Measurements from ENCODE around the gene MYADM.
"Not testable (repeated sequence)": the region's sequence is repeated elsewhere in the genome, so short reads cannot be mapped to it uniquely, and the experiment has no call there.

MYADM gene

DNA sequence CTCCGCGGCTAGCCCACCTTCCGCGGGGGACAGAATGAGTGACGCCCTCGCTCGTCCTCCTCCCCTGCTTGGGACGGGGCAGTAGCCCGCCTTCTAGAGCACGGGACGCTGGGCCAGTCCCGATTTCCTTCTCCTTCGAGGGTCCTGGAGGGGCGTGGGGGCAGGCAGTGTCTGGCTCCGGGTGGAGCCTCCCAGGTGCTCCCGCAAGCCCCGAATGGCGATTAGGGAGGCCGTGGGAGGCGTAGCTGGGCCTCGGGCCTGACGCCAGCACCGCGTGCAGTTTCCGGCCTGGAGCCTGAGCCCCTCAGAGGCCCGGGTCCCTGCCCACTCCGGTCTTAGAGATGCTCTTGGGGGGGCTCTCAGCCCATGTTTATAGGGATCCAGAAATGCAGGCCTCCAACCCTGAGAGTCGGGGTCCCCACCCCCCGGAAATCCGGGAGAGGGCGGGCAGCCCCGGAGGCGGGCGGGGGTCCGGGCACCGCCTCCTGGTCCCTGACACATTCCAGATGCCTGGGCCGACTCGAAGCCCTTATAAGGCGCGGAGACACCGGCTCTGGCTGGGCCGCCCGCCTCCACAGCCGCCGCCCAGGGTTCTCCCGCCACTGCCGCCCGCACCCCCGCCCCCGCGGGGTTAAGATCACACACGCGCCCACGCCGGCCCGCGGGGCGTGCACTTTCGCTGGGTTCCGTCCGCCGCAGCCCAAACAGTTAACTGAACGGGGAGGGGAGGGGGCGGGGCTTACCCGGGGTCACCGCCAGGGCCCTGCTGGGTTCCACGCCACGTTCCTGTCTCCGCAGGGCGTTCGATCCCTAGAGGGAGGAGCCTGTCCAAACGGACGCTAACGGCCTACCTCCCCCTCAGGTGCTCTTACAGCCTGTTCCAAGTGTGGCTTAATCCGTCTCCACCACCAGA, 1.5 kb downstream of the MYADM start:
- TF ChIP-seq, protein P1, sequence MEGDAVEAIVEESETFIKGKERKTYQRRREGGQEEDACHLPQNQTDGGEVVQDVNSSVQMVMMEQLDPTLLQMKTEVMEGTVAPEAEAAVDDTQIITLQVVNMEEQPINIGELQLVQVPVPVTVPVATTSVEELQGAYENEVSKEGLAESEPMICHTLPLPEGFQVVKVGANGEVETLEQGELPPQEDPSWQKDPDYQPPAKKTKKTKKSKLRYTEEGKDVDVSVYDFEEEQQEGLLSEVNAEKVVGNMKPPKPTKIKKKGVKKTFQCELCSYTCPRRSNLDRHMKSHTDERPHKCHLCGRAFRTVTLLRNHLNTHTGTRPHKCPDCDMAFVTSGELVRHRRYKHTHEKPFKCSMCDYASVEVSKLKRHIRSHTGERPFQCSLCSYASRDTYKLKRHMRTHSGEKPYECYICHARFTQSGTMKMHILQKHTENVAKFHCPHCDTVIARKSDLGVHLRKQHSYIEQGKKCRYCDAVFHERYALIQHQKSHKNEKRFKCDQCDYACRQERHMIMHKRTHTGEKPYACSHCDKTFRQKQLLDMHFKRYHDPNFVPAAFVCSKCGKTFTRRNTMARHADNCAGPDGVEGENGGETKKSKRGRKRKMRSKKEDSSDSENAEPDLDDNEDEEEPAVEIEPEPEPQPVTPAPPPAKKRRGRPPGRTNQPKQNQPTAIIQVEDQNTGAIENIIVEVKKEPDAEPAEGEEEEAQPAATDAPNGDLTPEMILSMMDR (IDR thresholded peaks at IDR 0.05): peak; percentile 39
- Histone ChIP-seq H3K4me1 (peaks cover 8% of the 10 kb centered on the region), H3K27me3 (ENCODE audit: control insufficient read depth, insufficient read depth, low read length) (no peaks in the 10 kb centered on the region), H3K79me2 (no peaks in the 10 kb centered on the region), H3K9ac (peak overlapping the region; percentile 99), H3K4me3 (ENCODE audit: low read depth, low read length) (peak overlapping the region; percentile 90), H3K36me3 (ENCODE audit: control insufficient read depth, insufficient read depth, low read length) (no peaks in the 10 kb centered on the region), H2AFZ (peak overlapping the region; percentile 81), H3K9me3 (ENCODE audit: control insufficient read depth, low read length) (no peaks in the 10 kb centered on the region), H3K27ac (peak overlapping the region; percentile 99), H3K4me2 (ENCODE audit: low read length) (peak overlapping the region; percentile 99)

DNA sequence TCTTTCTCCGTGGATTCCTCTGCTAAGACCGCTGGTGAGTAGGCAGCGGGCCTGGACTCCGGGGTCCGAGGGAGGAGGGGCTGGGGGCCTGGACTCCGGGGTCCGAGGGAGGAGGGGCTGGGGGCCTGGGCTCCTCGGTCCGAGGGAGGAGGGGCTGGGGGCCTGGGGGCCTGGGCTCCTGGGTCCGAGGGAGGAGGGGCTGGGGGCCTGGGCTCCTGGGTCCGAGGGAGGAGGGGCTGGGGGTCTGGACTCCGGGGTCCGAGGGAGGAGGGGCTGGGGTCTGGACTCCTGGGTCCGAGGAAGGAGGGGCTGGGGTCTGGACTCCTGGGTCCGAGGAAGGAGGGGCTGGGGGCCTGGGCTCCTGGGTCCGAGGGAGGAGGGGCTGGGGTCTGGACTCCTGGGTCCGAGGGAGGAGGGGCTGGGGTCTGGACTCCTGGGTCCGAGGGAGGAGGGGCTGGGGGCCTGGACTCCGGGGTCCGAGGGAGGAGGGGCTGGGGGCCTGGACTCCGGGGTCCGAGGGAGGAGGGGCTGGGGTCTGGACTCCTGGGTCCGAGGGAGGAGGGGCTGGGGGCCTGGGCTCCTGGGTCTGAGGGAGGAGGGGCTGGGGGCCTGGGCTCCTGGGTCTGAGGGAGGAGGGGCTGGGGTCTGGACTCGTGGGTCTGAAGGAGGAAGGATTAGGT, 2.3 kb downstream of the MYADM start:
- H3K36me3 ChIP-seq (ENCODE audit: control insufficient read depth, insufficient read depth, low read length); H3K79me2 ChIP-seq; H3K9me3 ChIP-seq (ENCODE audit: control insufficient read depth, low read length); H3K27me3 ChIP-seq (ENCODE audit: control insufficient read depth, insufficient read depth, low read length); H3K4me1 ChIP-seq: not testable (repeated sequence)
- peak overlapping the region; percentile 99 for H3K9ac ChIP-seq
- peak overlapping the region; percentile 90 for H3K4me3 ChIP-seq (ENCODE audit: low read depth, low read length)
- H3K27ac ChIP-seq: peak overlapping the region; percentile 99
- peak overlapping the region; percentile 81 for H2AFZ ChIP-seq
- peak overlapping the region; percentile 99 for H3K4me2 ChIP-seq (ENCODE audit: low read length)

DNA sequence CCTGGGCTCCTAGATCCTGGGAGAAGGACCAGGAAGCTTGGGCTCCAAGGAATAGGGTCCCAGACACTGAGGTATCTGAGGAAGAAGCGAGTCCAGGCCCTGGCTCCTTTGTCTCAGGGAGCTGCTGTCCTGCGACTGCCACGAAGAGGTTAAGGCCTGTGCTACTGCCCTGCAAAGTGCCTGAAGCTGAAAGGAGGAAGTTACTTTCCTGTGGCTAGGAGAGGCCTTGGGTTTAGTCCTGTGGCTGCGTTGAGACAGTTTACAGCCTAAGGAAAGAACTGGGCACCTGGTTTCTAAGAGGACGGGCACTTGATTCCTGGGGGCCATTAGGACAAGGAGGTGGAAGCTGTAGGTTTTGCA, 2.8 kb downstream of the MYADM start:
- H3K4me1 ChIP-seq: peaks cover 8% of the 10 kb centered on the region
- no peak overlapping the region for H3K9ac ChIP-seq
- H3K4me3 ChIP-seq (ENCODE audit: low read depth, low read length): peak overlapping the region; percentile 24

DNA sequence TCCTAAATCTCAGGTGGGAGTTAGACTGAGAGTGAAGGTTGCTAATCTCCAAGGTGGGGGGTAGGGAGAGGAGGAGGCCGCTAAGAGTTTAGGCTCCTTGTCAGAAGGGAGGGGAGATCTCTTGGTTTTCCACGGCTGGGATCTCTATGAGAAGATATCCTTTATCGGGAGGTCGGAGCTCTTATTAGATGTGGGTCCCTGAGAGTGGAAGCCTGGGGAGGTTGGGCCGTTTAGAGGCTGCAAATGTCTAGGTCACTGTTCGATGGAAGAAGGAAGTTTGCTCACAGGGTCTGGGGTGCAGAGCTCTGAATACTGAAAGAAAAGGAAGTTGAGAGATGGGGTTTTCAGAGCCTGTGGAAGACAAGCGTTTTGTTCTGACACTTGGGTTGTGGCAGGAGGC, 3.8 kb downstream of the MYADM start:
- H3K9me3 ChIP-seq (ENCODE audit: control insufficient read depth, low read length): no peaks in the 10 kb centered on the region
- no peak overlapping the region for H3K4me2 ChIP-seq (ENCODE audit: low read length)
- H3K27ac ChIP-seq: no peak overlapping the region
- H3K4me1 ChIP-seq: peaks cover 8% of the 10 kb centered on the region
- H3K79me2 ChIP-seq: no peaks in the 10 kb centered on the region
- H3K27me3 ChIP-seq (ENCODE audit: control insufficient read depth, insufficient read depth, low read length): no peaks in the 10 kb centered on the region
- no peak overlapping the region for H3K9ac ChIP-seq
- H3K4me3 ChIP-seq (ENCODE audit: low read depth, low read length): no peak overlapping the region
- TF ChIP-seq, protein P1 (IDR thresholded peaks at IDR 0.05): no peak
- H3K36me3 ChIP-seq (ENCODE audit: control insufficient read depth, insufficient read depth, low read length): no peaks in the 10 kb centered on the region
- no peak overlapping the region for H2AFZ ChIP-seq

More for the DNA sequence above, 2.8 kb downstream of the MYADM start:
- Histone ChIP-seq H3K27ac (peak overlapping the region; percentile 99), H3K79me2 (no peaks in the 10 kb centered on the region), H2AFZ (no peak overlapping the region), H3K27me3 (ENCODE audit: control insufficient read depth, insufficient read depth, low read length) (no peaks in the 10 kb centered on the region), H3K9me3 (ENCODE audit: control insufficient read depth, low read length) (no peaks in the 10 kb centered on the region), H3K36me3 (ENCODE audit: control insufficient read depth, insufficient read depth, low read length) (no peaks in the 10 kb centered on the region), H3K4me2 (ENCODE audit: low read length) (peak overlapping the region; percentile 29)
- TF ChIP-seq, protein P1 (IDR thresholded peaks at IDR 0.05): no peak

DNA sequence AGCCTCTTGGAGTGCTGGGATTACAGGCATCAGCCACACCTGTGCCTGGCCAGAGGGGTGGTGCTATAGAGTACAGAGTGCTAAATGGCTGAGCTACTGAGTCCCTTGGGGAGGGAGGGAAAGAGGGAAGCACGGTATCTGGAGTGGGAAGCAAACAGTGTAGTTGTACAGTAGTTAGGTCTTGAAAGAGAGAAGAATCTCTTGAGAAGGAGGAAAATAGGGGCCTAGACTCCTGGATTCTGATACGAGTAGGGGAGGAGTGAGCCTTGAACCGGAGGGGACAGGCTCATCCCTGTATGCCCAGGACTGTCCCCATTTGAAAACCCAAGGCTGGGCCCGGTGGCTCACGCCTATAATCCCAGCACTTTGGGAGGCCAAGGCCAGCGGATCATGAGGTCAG, 5.1 kb downstream of the MYADM start:
- Histone ChIP-seq H3K36me3 (ENCODE audit: control insufficient read depth, insufficient read depth, low read length) (no peaks in the 10 kb centered on the region), H3K4me1 (no peaks in the 10 kb centered on the region), H3K9ac (no peak overlapping the region), H3K79me2 (no peaks in the 10 kb centered on the region), H3K9me3 (ENCODE audit: control insufficient read depth, low read length) (no peaks in the 10 kb centered on the region), H3K27ac (no peak overlapping the region), H3K27me3 (ENCODE audit: control insufficient read depth, insufficient read depth, low read length) (no peaks in the 10 kb centered on the region), H2AFZ (no peak overlapping the region), H3K4me3 (ENCODE audit: low read depth, low read length) (no peak overlapping the region), H3K4me2 (ENCODE audit: low read length) (no peak overlapping the region)
- TF ChIP-seq, protein P1 (IDR thresholded peaks at IDR 0.05): no peak

Measured in parathyroid adenoma (tissue), 2 donors.